HepG2 (cell line): ENCODE results near the gene CYTH2. TPM values are rescaled to one million over a fixed set of nuclear protein-coding genes. Genes with fewer than 3 reads are reported as not detected.
A peak's percentile ranks its signal among the peaks of the same experiment; 100 is the strongest.

Experiments
- CEBPG ChIP-seq: IDR thresholded peaks from 2 replicates; pipeline ENCODE4 v1.6.1; 2016
- E2F2 ChIP-seq: sonication (generic); formaldehyde crosslinking; IDR thresholded peaks from 2 replicates; pipeline ENCODE4 v1.4.0; 2020; ENCODE audit warnings: missing genetic modification reagents, borderline replicate concordance
- MAFK ChIP-seq, 2 experiments: IDR thresholded peaks in 1 of 2; conservative IDR thresholded peaks in 1 of 2; 2 replicates each; pipeline ENCODE4 v1.6.1; 2011; ENCODE audit warnings: improper control_type of control experiment in 2 of 2, low read length in 2 of 2
- NR0B2 ChIP-seq: sonication (generic); formaldehyde crosslinking; IDR thresholded peaks from 2 replicates; pipeline ENCODE4 v1.4.0; 2020; ENCODE audit warnings: mild to moderate bottlenecking, missing genetic modification reagents
- REL ChIP-seq: sonication (generic); formaldehyde crosslinking; conservative IDR thresholded peaks from 2 replicates; pipeline ENCODE4 v1.8.0; 2022; ENCODE audit warnings: mild to moderate bottlenecking, missing genetic modification reagents, moderate library complexity
- TP53 ChIP-seq: sonication (generic); formaldehyde crosslinking; conservative IDR thresholded peaks from 2 replicates; pipeline ENCODE4 v1.4.0; 2020; ENCODE audit warnings: missing genetic modification reagents
- TSC22D2 ChIP-seq: sonication (generic); formaldehyde crosslinking; IDR thresholded peaks from 2 replicates; pipeline ENCODE4 v1.5.1; 2020; ENCODE audit warnings: missing genetic modification reagents, mild to moderate bottlenecking, borderline replicate concordance
- ZGPAT ChIP-seq: IDR thresholded peaks from 2 replicates; pipeline ENCODE4 v1.6.1; 2016; ENCODE audit warnings: mild to moderate bottlenecking
- ZNF124 ChIP-seq: sonication (generic); formaldehyde crosslinking; IDR thresholded peaks from 2 replicates; pipeline ENCODE4 v1.4.0; 2020; ENCODE audit warnings: missing genetic modification reagents
- ZNF451 ChIP-seq: sonication (generic); formaldehyde crosslinking; IDR thresholded peaks from 2 replicates; pipeline ENCODE4 v1.5.0; 2020; ENCODE audit warnings: mild to moderate bottlenecking, missing genetic modification reagents
- ZNF646 ChIP-seq: sonication (generic); formaldehyde crosslinking; IDR thresholded peaks from 2 replicates; pipeline ENCODE4 v1.9.0; 2021; ENCODE audit warnings: mild to moderate bottlenecking, missing genetic modification reagents
- ZNF777 ChIP-seq: sonication (generic); formaldehyde crosslinking; IDR thresholded peaks from 2 replicates; pipeline ENCODE4 v1.4.0; 2020; ENCODE audit warnings: missing genetic modification reagents
- polyA plus RNA-seq, 8 experiments: library from polyadenylated mRNA; depleted of rRNA in 3 of 8; stranded (reverse) in 7 of 8; unstranded in 1 of 8; fragments of >200 nt; fragmentation: Illumina TruSeq in 4 of 8; extraction: Trizol in 4 of 8; gene quantifications; 2 replicates each; pipeline versions ENCODE4 v1.2.1 to v1.2.3, GENCODE V29; 2011 to 2016; ENCODE audit warnings: low read depth in 4 of 8, missing spikeins in 1 of 8, mixed read lengths in 1 of 8; ENCODE audit not compliant: insufficient read depth in 1 of 8
- total RNA-seq, 5 experiments: library from RNA; depleted of rRNA; stranded (reverse); fragments of >200 nt; fragmentation: Illumina TruSeq; extraction: Trizol; gene quantifications; 2 replicates each; pipeline ENCODE4 v1.2.3, GENCODE V29; 2016; ENCODE audit warnings: low read depth in 1 of 5
- TF ChIP-seq, protein P1 (sequence below): sonication (generic); formaldehyde crosslinking; IDR thresholded peaks from 2 replicates; pipeline ENCODE4 v1.4.0; 2020; ENCODE audit warnings: mild to moderate bottlenecking, missing genetic modification reagents

Gene CYTH2
- total and polyA plus RNA-seq, 2 of the 13 experiments (the other 11 are each of a cell fraction or from before 2014, with no cell fraction given) = 16.5 to 39.3 TPM

DNA sequence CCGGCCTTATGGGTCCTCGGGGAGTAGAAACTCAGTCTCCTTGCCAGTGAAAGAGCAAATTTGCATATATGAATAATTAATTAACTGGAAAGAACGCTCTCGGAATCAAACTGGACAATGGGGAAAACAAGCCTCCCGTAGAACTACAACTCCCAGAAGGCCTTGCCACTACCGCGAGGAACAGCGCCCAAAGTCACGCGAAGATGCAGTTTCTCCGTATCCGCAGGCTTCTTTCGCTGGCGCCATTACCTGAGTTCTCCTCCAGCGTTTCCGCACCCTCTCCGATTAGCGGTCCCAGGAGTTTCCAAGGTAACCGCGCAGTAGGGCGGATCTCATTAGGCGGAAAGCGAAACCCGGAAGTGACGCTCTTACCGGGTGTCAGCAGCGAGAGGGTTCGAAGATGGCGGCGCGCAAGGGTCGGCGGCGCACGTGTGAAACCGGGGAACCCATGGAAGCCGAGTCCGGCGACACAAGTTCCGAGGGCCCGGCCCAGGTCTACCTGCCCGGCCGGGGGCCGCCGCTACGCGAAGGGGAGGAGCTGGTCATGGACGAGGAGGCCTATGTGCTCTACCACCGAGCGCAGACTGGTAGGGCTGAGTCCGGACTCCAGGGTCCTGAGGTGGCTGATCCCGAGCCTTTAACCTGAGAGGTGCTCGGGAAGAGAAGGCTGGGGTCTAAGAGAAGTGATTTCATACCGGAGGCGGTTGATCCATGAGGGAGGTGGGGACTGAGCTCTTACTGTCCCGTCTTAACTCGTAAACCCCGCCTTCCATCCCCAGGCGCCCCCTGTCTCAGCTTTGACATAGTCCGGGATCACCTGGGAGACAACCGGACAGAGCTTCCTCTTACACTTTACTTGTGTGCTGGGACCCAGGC is 23.3 kb upstream of the CYTH2 start, which contains the start of gene GRWD1 (continued):
- TF ChIP-seq ZNF646 (CRISPR knock-in tag) = no peak
- no peak for TF ChIP-seq TSC22D2
- TF ChIP-seq ZNF124 = peak; percentile 77; the same call in 1 of the 2 replicates
- TF ChIP-seq E2F2 (CRISPR knock-in tag) = 0 out of 2 replicates have a peak, but pooled peaks have one; percentile 22
- TF ChIP-seq REL = no peak
- TF ChIP-seq ZNF777 (CRISPR knock-in tag) = 0 out of 2 replicates have a peak, but pooled peaks have one; percentile 27
- TF ChIP-seq MAFK (conservative IDR thresholded peaks at IDR 0.05 in 1 of 2, IDR thresholded peaks at IDR 0.05 in 1 of 2; ENCODE audit: low read length in 2 of 2) = no peak
- 0 out of 2 replicates have a peak, but pooled peaks have one; percentile 13 for TF ChIP-seq CEBPG (CRISPR knock-in tag)
- TF ChIP-seq ZNF451 = no peak
- peak; percentile 53 for TF ChIP-seq ZGPAT (CRISPR knock-in tag)
- TF ChIP-seq, protein P1, sequence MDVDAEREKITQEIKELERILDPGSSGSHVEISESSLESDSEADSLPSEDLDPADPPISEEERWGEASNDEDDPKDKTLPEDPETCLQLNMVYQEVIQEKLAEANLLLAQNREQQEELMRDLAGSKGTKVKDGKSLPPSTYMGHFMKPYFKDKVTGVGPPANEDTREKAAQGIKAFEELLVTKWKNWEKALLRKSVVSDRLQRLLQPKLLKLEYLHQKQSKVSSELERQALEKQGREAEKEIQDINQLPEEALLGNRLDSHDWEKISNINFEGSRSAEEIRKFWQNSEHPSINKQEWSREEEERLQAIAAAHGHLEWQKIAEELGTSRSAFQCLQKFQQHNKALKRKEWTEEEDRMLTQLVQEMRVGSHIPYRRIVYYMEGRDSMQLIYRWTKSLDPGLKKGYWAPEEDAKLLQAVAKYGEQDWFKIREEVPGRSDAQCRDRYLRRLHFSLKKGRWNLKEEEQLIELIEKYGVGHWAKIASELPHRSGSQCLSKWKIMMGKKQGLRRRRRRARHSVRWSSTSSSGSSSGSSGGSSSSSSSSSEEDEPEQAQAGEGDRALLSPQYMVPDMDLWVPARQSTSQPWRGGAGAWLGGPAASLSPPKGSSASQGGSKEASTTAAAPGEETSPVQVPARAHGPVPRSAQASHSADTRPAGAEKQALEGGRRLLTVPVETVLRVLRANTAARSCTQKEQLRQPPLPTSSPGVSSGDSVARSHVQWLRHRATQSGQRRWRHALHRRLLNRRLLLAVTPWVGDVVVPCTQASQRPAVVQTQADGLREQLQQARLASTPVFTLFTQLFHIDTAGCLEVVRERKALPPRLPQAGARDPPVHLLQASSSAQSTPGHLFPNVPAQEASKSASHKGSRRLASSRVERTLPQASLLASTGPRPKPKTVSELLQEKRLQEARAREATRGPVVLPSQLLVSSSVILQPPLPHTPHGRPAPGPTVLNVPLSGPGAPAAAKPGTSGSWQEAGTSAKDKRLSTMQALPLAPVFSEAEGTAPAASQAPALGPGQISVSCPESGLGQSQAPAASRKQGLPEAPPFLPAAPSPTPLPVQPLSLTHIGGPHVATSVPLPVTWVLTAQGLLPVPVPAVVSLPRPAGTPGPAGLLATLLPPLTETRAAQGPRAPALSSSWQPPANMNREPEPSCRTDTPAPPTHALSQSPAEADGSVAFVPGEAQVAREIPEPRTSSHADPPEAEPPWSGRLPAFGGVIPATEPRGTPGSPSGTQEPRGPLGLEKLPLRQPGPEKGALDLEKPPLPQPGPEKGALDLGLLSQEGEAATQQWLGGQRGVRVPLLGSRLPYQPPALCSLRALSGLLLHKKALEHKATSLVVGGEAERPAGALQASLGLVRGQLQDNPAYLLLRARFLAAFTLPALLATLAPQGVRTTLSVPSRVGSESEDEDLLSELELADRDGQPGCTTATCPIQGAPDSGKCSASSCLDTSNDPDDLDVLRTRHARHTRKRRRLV (CRISPR knock-in tag) = peak; percentile 75; the same call in 1 of the 2 replicates
- TF ChIP-seq NR0B2 (CRISPR knock-in tag) = peak; percentile 97; the same call in 1 of the 2 replicates
- no peak for TF ChIP-seq TP53 (CRISPR knock-in tag)
